GM21786 (cell line): ENCODE results near the gene SLC52A3.
"Not testable (repeated sequence)": the region's sequence is repeated elsewhere in the genome, so short reads cannot be mapped to it uniquely, and the experiment has no call there.

Source experiments
- ATAC-seq: cut with Tn5 transposase; IDR thresholded peaks from one replicate; pipeline ENCODE4 v1.9.1; 2021; ENCODE audit not compliant: unreplicated experiment

SLC52A3 gene

DNA sequence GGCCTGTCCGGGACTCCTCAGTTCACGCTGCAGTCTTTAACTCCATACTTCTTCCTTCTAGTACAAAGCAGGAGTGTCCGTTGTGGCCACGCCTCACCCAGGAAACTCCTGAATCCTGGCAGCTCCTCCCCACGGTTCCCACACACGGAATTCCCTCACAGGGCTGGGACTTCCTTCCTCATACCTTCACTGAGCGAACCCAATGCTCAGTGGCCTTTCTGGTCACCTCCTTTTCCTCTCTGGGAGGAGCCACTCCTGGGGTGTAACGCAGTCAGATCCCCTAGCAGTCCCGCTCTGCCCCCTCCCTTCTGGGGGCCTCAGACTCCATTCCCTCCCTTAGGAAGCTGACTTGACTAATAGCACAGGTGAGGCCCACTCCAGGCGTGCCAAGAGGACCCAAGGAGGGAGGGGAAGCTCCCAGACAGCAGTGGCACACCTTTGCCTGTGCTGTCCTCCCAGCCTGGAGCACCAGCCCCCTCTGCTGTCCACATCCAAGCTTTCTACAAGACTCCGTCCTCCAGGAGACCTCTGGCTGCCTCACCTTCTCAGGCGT, at the start of gene SLC52A3:
Gene SLC52A3, minus strand, starts transcription at position 75 of the 553 bp plus-strand sequence. CDS start 2,726 bp downstream, outside the sequence.
- ATAC-seq: no peak

- ATAC-seq: no peak
These were observed 47.8 kb upstream of the SLC52A3 start for GRCh38 chr20:815914-816606.

DNA sequence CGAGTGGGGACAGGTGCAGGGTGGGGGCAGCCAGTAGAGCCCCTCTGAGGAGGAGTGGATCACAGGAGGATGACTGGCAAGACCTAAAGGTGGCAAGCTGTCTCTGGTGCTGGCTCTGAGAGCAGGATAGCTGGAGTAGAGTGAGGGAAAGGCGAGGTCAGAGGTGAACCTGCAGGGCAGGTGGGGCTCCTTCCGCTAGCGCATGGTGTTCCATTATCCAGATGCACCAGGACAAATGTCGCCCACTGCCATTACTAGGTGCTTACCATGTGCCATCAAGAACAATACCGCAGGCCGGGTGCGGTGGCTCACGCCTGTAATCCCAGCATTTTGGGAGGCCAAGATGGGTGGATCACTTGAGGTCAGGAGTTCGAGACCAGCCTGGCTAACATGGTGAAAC, 46.9 kb upstream of the SLC52A3 start:
- ATAC-seq: no peak

DNA sequence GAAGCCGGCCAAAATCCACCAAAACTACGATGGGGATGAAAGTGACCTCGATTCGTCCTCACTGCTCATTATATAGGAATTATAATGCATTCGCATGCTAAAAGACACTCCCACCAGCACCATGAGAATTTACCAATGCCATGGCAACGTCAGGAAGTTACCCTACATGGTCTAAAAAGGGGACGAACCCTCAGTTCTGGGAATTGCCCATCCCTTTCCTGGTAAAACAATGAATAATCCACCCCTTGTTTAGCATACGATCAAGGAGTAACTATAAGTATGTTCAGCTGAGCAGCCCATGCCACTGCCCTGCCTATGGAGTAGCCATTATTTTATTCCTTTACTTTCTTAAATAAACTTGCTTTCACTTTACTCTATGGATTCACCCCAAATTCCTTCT, 45.1 kb upstream of the SLC52A3 start:
- ATAC-seq: no peak

DNA sequence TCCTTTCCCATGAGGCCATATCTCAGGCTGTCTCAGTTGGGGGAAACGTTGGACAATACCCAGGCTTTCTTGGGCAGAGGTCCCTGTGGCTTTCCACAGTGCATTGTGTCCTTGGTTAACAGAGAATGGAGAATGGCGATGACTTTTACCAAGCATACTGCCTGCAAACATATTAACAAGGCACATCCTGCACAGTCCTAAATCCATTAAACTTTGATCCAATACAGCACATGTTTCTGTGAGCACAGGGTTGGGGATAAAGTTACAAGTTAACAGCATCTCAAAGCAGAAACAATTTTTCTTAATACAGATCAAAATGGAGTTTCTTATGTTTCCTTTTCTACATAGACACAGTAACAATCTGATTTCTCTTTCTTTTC, 44.1 kb upstream of the SLC52A3 start:
- not testable (repeated sequence) for ATAC-seq

- not testable (repeated sequence) for ATAC-seq
These were observed 43.6 kb upstream of the SLC52A3 start for GRCh38 chr20:811776-812434.

DNA sequence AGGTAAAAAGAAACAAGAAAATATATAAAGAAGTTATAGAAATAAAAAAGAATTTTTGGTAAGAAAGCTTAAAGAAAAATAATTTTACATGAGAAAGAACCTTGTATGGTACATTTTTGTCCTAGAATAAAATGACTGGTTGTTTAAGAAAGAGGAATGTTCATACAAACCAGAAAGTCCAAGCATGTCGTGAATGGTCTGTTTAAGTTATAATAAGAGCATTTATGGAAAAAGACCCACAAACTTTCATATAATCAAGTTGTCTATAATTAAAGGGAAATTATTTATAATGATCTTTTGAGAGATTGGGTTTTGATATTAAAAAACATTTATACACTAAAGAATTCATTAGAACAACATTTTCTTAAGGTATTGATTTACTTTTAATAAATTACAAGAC, 37.4 kb upstream of the SLC52A3 start:
- no peak for ATAC-seq

- ATAC-seq: no peak
These were observed 33.4 kb upstream of the SLC52A3 start for GRCh38 chr20:801678-802077.

GRCh38 chr20:800026-800425, 31.7 kb upstream of the SLC52A3 start:
- ATAC-seq: not testable (repeated sequence)

GRCh38 chr20:798746-799145, 30.4 kb upstream of the SLC52A3 start:
- ATAC-seq: not testable (repeated sequence)

GRCh38 chr20:796921-797320, 28.6 kb upstream of the SLC52A3 start:
- no peak for ATAC-seq

DNA sequence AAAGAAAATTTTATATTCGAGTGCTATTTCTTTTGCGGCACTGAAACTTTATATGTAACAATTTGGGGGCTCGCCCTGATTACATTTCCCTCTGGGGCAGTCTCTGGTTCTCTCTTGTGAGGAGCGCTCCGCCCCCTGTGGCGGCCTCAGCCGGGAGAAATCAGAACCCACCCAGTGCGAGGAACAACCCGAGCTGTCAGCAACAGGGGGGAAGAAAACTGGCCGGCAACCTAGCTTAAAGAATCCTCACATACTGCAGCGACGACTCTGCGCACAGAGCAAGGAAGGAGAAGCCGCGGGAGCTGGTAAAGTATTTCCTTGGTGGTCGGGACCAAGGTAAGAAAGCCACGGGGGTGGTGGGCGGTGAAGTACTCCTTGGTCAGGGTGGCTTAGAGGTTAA, 23.9 kb upstream of the SLC52A3 start:
- no peak for ATAC-seq

DNA sequence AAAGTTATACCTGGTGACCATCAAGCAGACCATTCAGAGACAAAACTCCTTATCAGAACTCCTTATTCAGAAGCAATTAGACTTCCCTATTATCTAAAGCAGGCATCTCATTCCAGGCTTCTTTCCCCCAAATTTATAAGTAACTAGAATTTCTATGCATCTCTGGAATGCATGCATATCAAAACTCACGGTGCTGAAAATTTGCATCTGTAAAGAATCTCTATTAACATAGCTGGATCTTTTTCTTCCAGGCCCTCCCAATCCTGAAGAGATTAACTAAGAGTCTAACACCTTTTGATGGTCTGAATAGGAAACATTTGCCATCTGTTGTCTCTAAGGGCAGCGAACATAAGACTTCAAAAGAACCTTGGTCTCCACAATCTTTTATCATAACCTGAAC, 22.8 kb upstream of the SLC52A3 start:
- ATAC-seq: no peak

GRCh38 chr20:787825-788224, 19.5 kb upstream of the SLC52A3 start:
- ATAC-seq: no peak

DNA sequence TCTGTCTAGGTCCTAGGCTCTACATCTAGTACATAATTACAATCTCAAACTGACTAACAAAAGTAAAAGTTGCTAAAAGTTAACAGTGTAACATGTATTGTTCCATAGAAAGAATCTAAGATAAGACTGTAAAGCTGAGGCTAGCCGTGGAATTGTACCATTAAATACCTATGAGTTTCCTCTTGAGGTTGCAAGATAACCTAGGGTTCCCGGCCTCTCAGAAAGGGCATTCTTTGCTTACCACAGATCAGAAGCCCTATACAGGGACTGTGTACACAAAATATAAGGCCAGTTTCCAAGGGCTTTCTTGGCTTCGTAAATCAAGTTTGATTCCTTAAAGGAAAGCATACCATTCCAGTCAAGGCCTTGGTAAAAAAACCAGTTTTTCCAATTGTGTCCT, 11.5 kb upstream of the SLC52A3 start:
- no peak for ATAC-seq

DNA sequence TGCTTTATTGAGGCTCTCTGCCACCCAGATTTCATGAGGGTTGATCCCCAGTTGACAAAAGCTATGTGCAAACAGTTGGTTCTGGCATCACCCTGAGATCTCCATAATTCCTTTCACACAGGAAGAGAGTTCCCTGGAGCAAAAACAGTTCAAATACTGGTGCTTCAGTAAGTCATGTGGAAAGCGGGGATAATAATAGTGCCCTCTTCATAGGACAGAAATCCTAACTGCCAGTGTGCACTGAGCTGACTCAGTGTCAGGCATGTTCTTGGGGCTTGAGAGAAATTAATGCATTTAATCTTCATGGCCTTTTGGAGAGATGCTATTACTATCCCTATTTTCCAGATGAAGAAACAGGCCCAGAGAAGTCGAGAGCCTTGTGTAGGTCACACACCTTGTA, 7.9 kb upstream of the SLC52A3 start:
- no peak for ATAC-seq

- ATAC-seq: no peak
These were observed 7.4 kb upstream of the SLC52A3 start for GRCh38 chr20:775679-776135.

GRCh38 chr20:774660-775057, 6.4 kb upstream of the SLC52A3 start:
- ATAC-seq: no peak

- ATAC-seq: no peak
These were observed 5.8 kb upstream of the SLC52A3 start for GRCh38 chr20:774016-774659.

DNA sequence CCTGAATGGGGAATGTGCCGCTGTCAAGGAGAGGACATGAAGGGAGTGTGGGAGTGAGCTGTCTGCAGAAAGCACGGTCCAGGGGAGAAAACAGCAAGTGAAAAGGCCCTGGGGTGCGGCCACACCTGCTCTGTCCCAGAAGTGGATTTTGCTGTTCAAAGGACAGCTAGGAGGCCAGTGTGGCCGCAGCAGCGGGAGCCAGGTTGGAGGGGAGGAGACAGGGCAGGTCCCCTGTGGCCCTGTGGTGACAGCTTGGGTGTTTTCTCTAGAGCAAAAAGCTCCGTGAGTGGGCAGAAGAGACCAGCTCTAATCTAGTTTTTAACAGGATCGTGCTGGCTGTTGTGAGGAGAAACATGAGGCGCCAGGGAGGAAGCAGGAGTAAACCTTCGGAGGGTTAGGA, 4.5 kb upstream of the SLC52A3 start:
- ATAC-seq: no peak

GRCh38 chr20:771741-772464, 3.6 kb upstream of the SLC52A3 start:
- ATAC-seq: no peak
